HL-60 (cell line): Measurements from ENCODE around the gene GPX3.

Experiments used
- DNase-seq, 2 experiments: peaks; one replicate each; pipeline ENCODE4 v3.0.0-alpha.2; 2010 to 2020; ENCODE audit warnings: low read depth in 1 of 2, low spot score in 1 of 2
- H3K27ac ChIP-seq: fragments of 250-450 bp; sonication (Bioruptor Pico); replicated peaks from 2 replicates; pipeline ENCODE4 v1.5.1; 2020; ENCODE audit warnings: mild to moderate bottlenecking, moderate library complexity
- H3K27me3 ChIP-seq: fragments of 250-450 bp; sonication (Bioruptor Pico); 2 replicates; pipeline ENCODE4 v1.5.1; 2021; ENCODE audit warnings: mild to moderate bottlenecking, moderate library complexity; ENCODE audit not compliant: insufficient read depth, poor library complexity, severe bottlenecking
- H3K4me3 ChIP-seq: replicated peaks from 2 replicates; pipeline ENCODE4 v1.5.1; 2011; ENCODE audit warnings: mild to moderate bottlenecking, control low read depth, low read length; ENCODE audit not compliant: insufficient read depth
- CTCF ChIP-seq: IDR thresholded peaks from one replicate; pipeline ENCODE4 v1.5.1; 2011; ENCODE audit warnings: low read length, control low read depth, inconsistent platforms; ENCODE audit not compliant: insufficient read depth
- GABPA ChIP-seq: IDR thresholded peaks from 2 replicates; pipeline ENCODE4 v1.6.1; 2012; ENCODE audit warnings: low read depth
- POLR2AphosphoS5 ChIP-seq: IDR thresholded peaks from 2 replicates; pipeline ENCODE4 v1.6.1; 2012; ENCODE audit warnings: low read depth
- REST ChIP-seq: IDR thresholded peaks from 2 replicates; pipeline ENCODE4 v1.6.1; 2012; ENCODE audit warnings: low read depth; ENCODE audit not compliant: insufficient replicate concordance
- SPI1 ChIP-seq: IDR thresholded peaks from 2 replicates; pipeline ENCODE4 v1.6.1; 2012; ENCODE audit warnings: low read depth, mild to moderate bottlenecking, borderline replicate concordance

Gene GPX3

GRCh38 chr5:151077967-151078366, 57.6 kb downstream of the GPX3 start:
- Histone ChIP-seq H3K4me3 (no peak overlapping the region), H3K27me3 (no peaks in the 10 kb centered on the region), H3K27ac (no peak overlapping the region)
- no peak for TF ChIP-seq CTCF
- no peak for TF ChIP-seq GABPA
- TF ChIP-seq SPI1, result no peak
- TF ChIP-seq REST, result no peak
- no peak for TF ChIP-seq POLR2AphosphoS5
- DNase-seq, result no peak
